GM18507 (cell line): ENCODE results near the gene ONECUT3.

Experiments used
- DNase-seq: peaks from one replicate; pipeline ENCODE4 v3.0.0; 2011; ENCODE audit warnings: low read depth; ENCODE audit not compliant: insufficient read length; ENCODE audit errors: extremely low spot score
- FAIRE-seq: peaks from 2 replicates; lab custom pipeline; 2011; peaks lifted over from hg19 to GRCh38; lab: Jason Lieb, UNC

ONECUT3 gene

GRCh38 chr19:1736927-1737326, 16.4 kb upstream of the ONECUT3 start:
- DNase-seq (no peak), FAIRE-seq (no peak)

GRCh38 chr19:1739960-1740629, 13.2 kb upstream of the ONECUT3 start:
- no peak for FAIRE-seq
- no peak for DNase-seq

GRCh38 chr19:1742989-1743696, 10.2 kb upstream of the ONECUT3 start:
- FAIRE-seq (no peak), DNase-seq (no peak)

- no peak for DNase-seq
- FAIRE-seq = no peak
Measured at GRCh38 chr19:1744133-1744665, 9.1 kb upstream of the ONECUT3 start.

GRCh38 chr19:1744822-1745563, 8.3 kb upstream of the ONECUT3 start:
- no peak for FAIRE-seq
- DNase-seq = no peak

- DNase-seq (no peak), FAIRE-seq (no peak)
Measured at GRCh38 chr19:1745589-1746031, 7.7 kb upstream of the ONECUT3 start.

- DNase-seq = no peak
- no peak for FAIRE-seq
Measured at GRCh38 chr19:1746401-1747284, 6.7 kb upstream of the ONECUT3 start.

- peak; percentile 46 for DNase-seq
- no peak for FAIRE-seq
Measured at GRCh38 chr19:1747285-1748114, 5.8 kb upstream of the ONECUT3 start.

- DNase-seq = peak; percentile 58
- peak; percentile 68 for FAIRE-seq
Measured at GRCh38 chr19:1748115-1748872, 5.0 kb upstream of the ONECUT3 start.

GRCh38 chr19:1748873-1749341, 4.4 kb upstream of the ONECUT3 start:
- FAIRE-seq (no peak), DNase-seq (no peak)

GRCh38 chr19:1749373-1750342, 3.6 kb upstream of the ONECUT3 start:
- DNase-seq (no peak), FAIRE-seq (no peak)

GRCh38 chr19:1750343-1751021, 2.8 kb upstream of the ONECUT3 start:
- DNase-seq = no peak
- FAIRE-seq = no peak

GRCh38 chr19:1751367-1752008, 1.8 kb upstream of the ONECUT3 start:
- FAIRE-seq (no peak), DNase-seq (no peak)

- DNase-seq = no peak
- no peak for FAIRE-seq
Measured at GRCh38 chr19:1752009-1752756, 1.1 kb upstream of the ONECUT3 start.
